Endothelial cell of umbilical vein (primary cell): ENCODE results near the gene MYL11. TPM values are rescaled to one million over a fixed set of nuclear protein-coding genes. Genes with fewer than 3 reads are reported as not detected.

Experiments
- BruUV-seq: library from RNA; stranded (reverse); fragments of 400-500 nt; replicated peaks from 2 replicates; lab custom pipeline; 2021; lab: Mats Ljungman, UMichigan
- CTCF ChIA-PET: fragments of 300-600, 350-600 bp; sonication (Branson Sonifier 250); formaldehyde crosslinking; loops from one replicate; lab custom pipeline; 2021; ENCODE audit warnings: antibody characterized with exemption, inconsistent platforms; lab: Charles Lee
- POLR2A ChIA-PET: fragments of 300-600, 350-600 bp; sonication (Branson Sonifier 250); formaldehyde crosslinking; loops from one replicate; lab custom pipeline; 2021; ENCODE audit warnings: antibody characterized with exemption, inconsistent platforms; lab: Charles Lee
- DNase-seq: peaks from one replicate; pipeline ENCODE4 v3.0.0-alpha.2; 2011; ENCODE audit warnings: low read depth, low spot score
- FAIRE-seq: peaks from 2 replicates; lab custom pipeline; 2011; peaks lifted over from hg19 to GRCh38; lab: Jason Lieb, UNC
- H2AFZ ChIP-seq: 2 replicates; pipeline ENCODE4 v1.6.0; 2012; ENCODE audit warnings: low read depth, low read length, control low read depth, inconsistent platforms
- H3K27ac ChIP-seq: 2 replicates; pipeline ENCODE4 v1.5.1; 2011; ENCODE audit warnings: low read depth, mild to moderate bottlenecking, control low read depth, low read length, moderate library complexity; ENCODE audit not compliant: insufficient read depth
- H3K27me3 ChIP-seq, 2 experiments: 2 replicates each; pipeline versions ENCODE4 v1.6.0 to v1.6.1; 2011; ENCODE audit warnings: low read length in 2 of 2, mixed read lengths in 1 of 2; ENCODE audit not compliant: control insufficient read depth in 2 of 2, insufficient read depth in 2 of 2
- H3K36me3 ChIP-seq, 2 experiments: 2 replicates in 1 of 2; 3 replicates in 1 of 2; pipeline ENCODE4 v1.5.1; 2011; ENCODE audit warnings: low read length in 2 of 2, mild to moderate bottlenecking in 1 of 2, moderate library complexity in 1 of 2; ENCODE audit not compliant: control insufficient read depth in 2 of 2, insufficient read depth in 2 of 2; ENCODE audit errors: extremely low read depth in 1 of 2
- H3K4me1 ChIP-seq: 3 replicates; pipeline ENCODE4 v1.5.1; 2011; ENCODE audit warnings: mild to moderate bottlenecking, low read length; ENCODE audit not compliant: control insufficient read depth, insufficient read depth; ENCODE audit errors: extremely low read depth
- H3K4me2 ChIP-seq: 2 replicates; pipeline ENCODE4 v1.6.1; 2011; ENCODE audit warnings: low read length, control low read depth, mixed read lengths; ENCODE audit not compliant: insufficient read depth
- H3K4me3 ChIP-seq, 3 experiments: fragments of 200-600 bp in 1 of 3; sonication (generic), shearing (Covaris generic) in 1 of 3; replicated peaks in 1 of 3; 2 replicates each; pipeline ENCODE4 v1.5.1; 2011 to 2016; ENCODE audit warnings: control low read depth in 3 of 3, low read length in 3 of 3, mild to moderate bottlenecking in 2 of 3, inconsistent platforms in 1 of 3, low read depth in 1 of 3, moderate library complexity in 1 of 3; ENCODE audit not compliant: insufficient read depth in 1 of 3
- H3K79me2 ChIP-seq: 2 replicates; pipeline ENCODE4 v1.6.0; 2012; ENCODE audit warnings: low read length, inconsistent platforms; ENCODE audit not compliant: control insufficient read depth, insufficient read depth
- H3K9ac ChIP-seq: replicated peaks from 2 replicates; pipeline ENCODE3; 2011; ENCODE audit warnings: low read length, control low read depth; ENCODE audit not compliant: insufficient read depth; ENCODE audit errors: extremely low read depth
- H3K9me1 ChIP-seq: replicated peaks from 3 replicates; pipeline ENCODE4 v1.6.0; 2011; ENCODE audit warnings: mild to moderate bottlenecking, low read length; ENCODE audit not compliant: control insufficient read depth, insufficient read depth; ENCODE audit errors: extremely low read depth
- H3K9me3 ChIP-seq: replicated peaks from 2 replicates; pipeline ENCODE4 v1.5.1; 2012; ENCODE audit warnings: low read length, inconsistent platforms; ENCODE audit not compliant: control insufficient read depth, insufficient read depth
- H4K20me1 ChIP-seq: replicated peaks from 2 replicates; pipeline ENCODE3; 2011; ENCODE audit warnings: mild to moderate bottlenecking, low read length; ENCODE audit not compliant: control insufficient read depth, insufficient read depth; ENCODE audit errors: extremely low read depth
- CTCF ChIP-seq, 2 donors: IDR thresholded peaks; 1 replicate in 1 of 2; 2 replicates in 1 of 2; pipeline ENCODE4 v1.5.1; 2011; ENCODE audit warnings: low read length in 2 of 2, mild to moderate bottlenecking in 2 of 2, moderate library complexity in 2 of 2, control low read depth in 1 of 2, inconsistent platforms in 1 of 2, low read depth in 1 of 2; ENCODE audit not compliant: insufficient read depth in 1 of 2; ENCODE audit errors: extremely low read depth in 1 of 2
- EZH2 ChIP-seq: IDR thresholded peaks from 2 replicates; pipeline ENCODE4 v1.6.1; 2012; ENCODE audit warnings: borderline replicate concordance, low read depth, mild to moderate bottlenecking, moderate library complexity, low read length, inconsistent platforms; ENCODE audit not compliant: severe bottlenecking
- FOS ChIP-seq: IDR thresholded peaks from 2 replicates; pipeline ENCODE4 v1.6.1; 2011; ENCODE audit warnings: mild to moderate bottlenecking, low read length, moderate library complexity, borderline replicate concordance; ENCODE audit not compliant: insufficient read depth
- GATA2 ChIP-seq: IDR thresholded peaks from 2 replicates; pipeline ENCODE4 v1.7.0; 2011; ENCODE audit warnings: low read depth, mild to moderate bottlenecking, moderate library complexity, mixed read lengths, low read length; ENCODE audit not compliant: insufficient read length, insufficient read depth
- JUN ChIP-seq: IDR thresholded peaks from 2 replicates; pipeline ENCODE4 v1.6.1; 2011; ENCODE audit warnings: borderline replicate concordance, low read depth; ENCODE audit not compliant: insufficient read length, insufficient read depth
- MYC ChIP-seq: IDR thresholded peaks from one replicate; pipeline ENCODE4 v1.6.1; 2011; ENCODE audit warnings: mild to moderate bottlenecking, low read depth, low read length
- POLR2A ChIP-seq: IDR thresholded peaks from 2 replicates; pipeline ENCODE4 v1.6.1; 2012; ENCODE audit warnings: low read depth, mild to moderate bottlenecking, control low read depth, low read length
- POLR2AphosphoS5 ChIP-seq: IDR thresholded peaks from 2 replicates; pipeline ENCODE4 v1.6.1; 2012; ENCODE audit warnings: low read depth, mild to moderate bottlenecking, control low read depth, low read length, moderate library complexity; ENCODE audit not compliant: insufficient read depth
- dilution Hi-C: fragments of 300-500 bp; cut with MboI; formaldehyde crosslinking; loops from one replicate; pipeline ENCODE4 v1.15.0; 2019; ENCODE audit warnings: low sequenced_read_pairs; ENCODE audit not compliant: extremely low pct_ligation_motif_present
- intact Hi-C: fragments of 100-400 bp; cut with micrococcal nuclease; formaldehyde crosslinking; loops from one replicate; pipeline ENCODE4 v1.10.0; 2022
- polyA plus RNA-seq, 4 experiments: library from polyadenylated mRNA; depleted of rRNA in 3 of 4; stranded (reverse) in 3 of 4; unstranded in 1 of 4; fragments of >200 nt; gene quantifications; 2 replicates each; pipeline versions ENCODE4 v1.2.1 to v1.2.3, GENCODE V29; 2011 to 2012; ENCODE audit warnings: missing spikeins in 1 of 4
- total RNA-seq: library from RNA; stranded (reverse); gene quantifications from 2 replicates; pipeline ENCODE4 v1.2.3, GENCODE V29; 2021
- TF ChIP-seq, protein P1 (sequence below): IDR thresholded peaks from 2 replicates; pipeline ENCODE4 v1.6.1; 2011; ENCODE audit not compliant: insufficient read depth, insufficient read length

Gene MYL11
- total and polyA plus RNA-seq, 2 donors (not counting 3 experiments of a cell fraction or from before 2014, with no cell fraction given): 1.3 TPM; not detected in 1

- H3K27ac ChIP-seq: peak overlapping the region; percentile 42
- H3K9ac ChIP-seq: peak overlapping the region; percentile 53
- FAIRE-seq: peak; percentile 8
- H3K4me3 ChIP-seq: peak overlapping the region; percentile 49 to 83 (median 70)
- H4K20me1 ChIP-seq: no peaks in the 10 kb centered on the region
- no TSS peak for BruUV-seq
- ChIA-PET POLR2A (interaction anchor here (0.8 kb wide), 1 partner anchor 27 kb away, joined by 3 read pairs; the partner anchor contains the start of gene ZNF48), CTCF (interaction anchor here (1.0 to 3.1 kb wide), 3 partner anchors 26 to 277 kb away, joined by 3 to 12 read pairs (median 6); partner anchors contain the start of genes TBX6 and ZNF48)
- peaks cover 24% of the 10 kb centered on the region for H3K4me1 ChIP-seq
- no peak for DNase-seq
- intact Hi-C loops: no loop called here
- peaks cover 6 to 10% of the 10 kb centered on the region in 2 experiments for H3K36me3 ChIP-seq
- H3K9me1 ChIP-seq: no peaks in the 10 kb centered on the region
- no peaks in the 10 kb centered on the region for H3K9me3 ChIP-seq
- H3K27me3 ChIP-seq: no peaks in the 10 kb centered on the region
- no peak overlapping the region for H2AFZ ChIP-seq
- no peak for TF ChIP-seq POLR2AphosphoS5
- TF ChIP-seq POLR2A: no peak
- no peak for TF ChIP-seq GATA2
- TF ChIP-seq JUN: no peak
- no peak for TF ChIP-seq EZH2
- dilution Hi-C loops: no loop called here
- peaks cover 58% of the 10 kb centered on the region for H3K79me2 ChIP-seq
- peak overlapping the region; percentile 88 for H3K4me2 ChIP-seq
These were observed 5.9 kb upstream of the MYL11 start for GRCh38 chr16:30368792-30369090.

GRCh38 chr16:30369091-30369937, 5.3 kb upstream of the MYL11 start:
- FAIRE-seq (no peak), DNase-seq (peak; percentile 31)
- Histone ChIP-seq H3K9me3 (no peaks in the 10 kb centered on the region), H3K36me3 (peaks cover 6 to 10% of the 10 kb centered on the region in 2 experiments), H3K4me1 (peaks cover 24% of the 10 kb centered on the region), H3K4me3 (peak overlapping the region; percentile 49 to 83 (median 70)), H2AFZ (no peak overlapping the region), H3K4me2 (peak overlapping the region; percentile 88), H3K27ac (peak overlapping the region; percentile 42), H3K27me3 (no peaks in the 10 kb centered on the region), H3K9ac (peak overlapping the region; percentile 53), H3K9me1 (no peaks in the 10 kb centered on the region), H3K79me2 (peaks cover 55% of the 10 kb centered on the region), H4K20me1 (no peaks in the 10 kb centered on the region)
- TF ChIP-seq FOS: no peak
- no peak for TF ChIP-seq CTCF (IDR thresholded peaks at IDR 0.05; ENCODE audit: extremely low read depth in 1 of 2, insufficient read depth in 1 of 2, low read depth in 1 of 2, low read length in 2 of 2)
- TF ChIP-seq POLR2AphosphoS5: no peak
- TF ChIP-seq JUN: no peak
- TF ChIP-seq POLR2A: no peak
- no peak for TF ChIP-seq MYC
- TF ChIP-seq, protein P1, sequence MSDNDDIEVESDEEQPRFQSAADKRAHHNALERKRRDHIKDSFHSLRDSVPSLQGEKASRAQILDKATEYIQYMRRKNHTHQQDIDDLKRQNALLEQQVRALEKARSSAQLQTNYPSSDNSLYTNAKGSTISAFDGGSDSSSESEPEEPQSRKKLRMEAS: no peak
- no peak for TF ChIP-seq GATA2
- TF ChIP-seq EZH2: no peak
- TSS peak; percentile 12 for BruUV-seq
- ChIA-PET CTCF (interaction anchor here (1.0 to 3.1 kb wide), 3 partner anchors 26 to 277 kb away, joined by 3 to 12 read pairs (median 6); partner anchors contain the start of genes TBX6 and ZNF48), POLR2A (interaction anchor here (0.8 kb wide), 1 partner anchor 26 kb away, joined by 3 read pairs; the partner anchor contains the start of gene ZNF48)
- intact Hi-C loops (no loop called here), dilution Hi-C loops (no loop called here)
